HepG2 (cell line): ENCODE data around the gene LSM2. TPM values are rescaled to one million over a fixed set of nuclear protein-coding genes. Genes with fewer than 3 reads are reported as not detected.

Source experiments
- AGO2 ChIP-seq: fragments of 200-400 bp; formaldehyde crosslinking; optimal IDR thresholded peaks from 2 replicates; pipeline ENCODE3; 2017; ENCODE audit warnings: mild to moderate bottlenecking, low read depth, low read length, moderate library complexity
- BORCS8-MEF2B ChIP-seq: sonication (generic); formaldehyde crosslinking; IDR thresholded peaks from 2 replicates; pipeline ENCODE4 v1.8.0; 2022; ENCODE audit warnings: mild to moderate bottlenecking, missing genetic modification reagents
- E2F1 ChIP-seq: sonication (generic); formaldehyde crosslinking; IDR thresholded peaks from 2 replicates; pipeline ENCODE4 v1.5.0; 2020; ENCODE audit warnings: missing genetic modification reagents
- GLI4 ChIP-seq: sonication (generic); formaldehyde crosslinking; IDR thresholded peaks from 2 replicates; pipeline ENCODE4 v1.5.1; 2020; ENCODE audit warnings: missing genetic modification reagents, mild to moderate bottlenecking, moderate library complexity, borderline replicate concordance
- HDAC2 ChIP-seq: sonication (generic); formaldehyde crosslinking; IDR thresholded peaks from 2 replicates; pipeline ENCODE4 v1.4.0; 2020; ENCODE audit warnings: missing genetic modification reagents
- HDAC6 ChIP-seq: fragments of 200-600 bp; sonication (generic); IDR thresholded peaks from 2 replicates; pipeline ENCODE4 v1.7.0; 2017; ENCODE audit warnings: mild to moderate bottlenecking, antibody characterized with exemption, low read length, low read depth
- NFE2L1 ChIP-seq: sonication (generic); formaldehyde crosslinking; IDR thresholded peaks from 2 replicates; pipeline ENCODE4 v1.4.0; 2020; ENCODE audit warnings: missing genetic modification reagents, mild to moderate bottlenecking, borderline replicate concordance
- TEAD3 ChIP-seq: optimal IDR thresholded peaks from 2 replicates; pipeline ENCODE3; 2016; ENCODE audit warnings: borderline replicate concordance
- THAP7 ChIP-seq: sonication (generic); formaldehyde crosslinking; IDR thresholded peaks from 2 replicates; pipeline ENCODE4 v1.8.1; 2023; ENCODE audit warnings: mild to moderate bottlenecking, missing genetic modification reagents
- THYN1 ChIP-seq: sonication (generic); formaldehyde crosslinking; IDR thresholded peaks from 2 replicates; pipeline ENCODE4 v1.8.1; 2023; ENCODE audit warnings: low read depth, mild to moderate bottlenecking, moderate library complexity, missing genetic modification reagents, borderline replicate concordance
- ZBTB14 ChIP-seq: sonication (generic); formaldehyde crosslinking; IDR thresholded peaks from 2 replicates; pipeline ENCODE4 v1.4.0; 2020; ENCODE audit warnings: missing genetic modification reagents
- ZEB1 ChIP-seq: IDR thresholded peaks from 2 replicates; pipeline ENCODE4 v1.6.1; 2012; ENCODE audit warnings: mild to moderate bottlenecking, low read depth, inconsistent platforms; ENCODE audit not compliant: insufficient replicate concordance
- ZIK1 ChIP-seq: sonication (generic); formaldehyde crosslinking; IDR thresholded peaks from 2 replicates; pipeline ENCODE4 v1.5.0; 2020; ENCODE audit warnings: mild to moderate bottlenecking, low read depth, missing genetic modification reagents, borderline replicate concordance
- ZNF451 ChIP-seq: sonication (generic); formaldehyde crosslinking; IDR thresholded peaks from 2 replicates; pipeline ENCODE4 v1.5.0; 2020; ENCODE audit warnings: mild to moderate bottlenecking, missing genetic modification reagents
- ZNF550 ChIP-seq: sonication (generic); formaldehyde crosslinking; IDR thresholded peaks from 2 replicates; pipeline ENCODE4 v1.4.0; 2020; ENCODE audit warnings: mild to moderate bottlenecking, missing genetic modification reagents, borderline replicate concordance
- ZNF580 ChIP-seq: IDR thresholded peaks from 2 replicates; pipeline ENCODE4 v1.6.1; 2016; ENCODE audit warnings: low read depth, borderline replicate concordance
- ZNF816 ChIP-seq: sonication (generic); formaldehyde crosslinking; IDR thresholded peaks from 2 replicates; pipeline ENCODE4 v1.8.0; 2022; ENCODE audit warnings: missing genetic modification reagents, mild to moderate bottlenecking, borderline replicate concordance
- ZNF841 ChIP-seq: sonication (generic); formaldehyde crosslinking; IDR thresholded peaks from 2 replicates; pipeline ENCODE4 v1.8.1; 2023; ENCODE audit warnings: missing genetic modification reagents, borderline replicate concordance
- polyA plus RNA-seq, 8 experiments: library from polyadenylated mRNA; depleted of rRNA in 3 of 8; stranded (reverse) in 7 of 8; unstranded in 1 of 8; fragments of >200 nt; fragmentation: Illumina TruSeq in 4 of 8; extraction: Trizol in 4 of 8; gene quantifications; 2 replicates each; pipeline versions ENCODE4 v1.2.1 to v1.2.3, GENCODE V29; 2011 to 2016; ENCODE audit warnings: low read depth in 4 of 8, missing spikeins in 1 of 8, mixed read lengths in 1 of 8; ENCODE audit not compliant: insufficient read depth in 1 of 8
- total RNA-seq, 5 experiments: library from RNA; depleted of rRNA; stranded (reverse); fragments of >200 nt; fragmentation: Illumina TruSeq; extraction: Trizol; gene quantifications; 2 replicates each; pipeline ENCODE4 v1.2.3, GENCODE V29; 2016; ENCODE audit warnings: low read depth in 1 of 5
- TF ChIP-seq, protein P1 (sequence below): sonication (generic); formaldehyde crosslinking; IDR thresholded peaks from 2 replicates; pipeline ENCODE4 v1.9.0; 2021; ENCODE audit warnings: missing genetic modification reagents, borderline replicate concordance
- TF ChIP-seq, protein P2 (sequence below): sonication (generic); formaldehyde crosslinking; IDR thresholded peaks from 2 replicates; pipeline ENCODE4 v1.9.0; 2021; ENCODE audit warnings: missing genetic modification reagents, borderline replicate concordance

LSM2 gene
- total and polyA plus RNA-seq, 2 of the 13 experiments (the other 11 are each of a cell fraction or from before 2014, with no cell fraction given) = 69.4 to 90.5 TPM

- TF ChIP-seq ZNF550 (no peak), ZNF580 (CRISPR knock-in tag) (no peak; the same call in 1 of the 2 replicates), GLI4 (no peak), ZIK1 (CRISPR knock-in tag) (no peak), THYN1 (CRISPR knock-in tag) (no peak), TEAD3 (CRISPR knock-in tag) (no peak), THAP7 (CRISPR knock-in tag) (no peak), ZNF841 (CRISPR knock-in tag) (no peak), ZNF816 (CRISPR knock-in tag) (no peak), AGO2 (peak; percentile 72), HDAC6 (no peak), HDAC2 (0 out of 2 replicates have a peak, but pooled peaks have one; percentile 9), E2F1 (CRISPR knock-in tag) (no peak), ZEB1 (no peak), ZBTB14 (CRISPR knock-in tag) (peak; percentile 98), BORCS8-MEF2B (CRISPR knock-in tag) (no peak), NFE2L1 (CRISPR knock-in tag) (no peak), ZNF451 (CRISPR knock-in tag) (no peak)
- TF ChIP-seq, protein P1, sequence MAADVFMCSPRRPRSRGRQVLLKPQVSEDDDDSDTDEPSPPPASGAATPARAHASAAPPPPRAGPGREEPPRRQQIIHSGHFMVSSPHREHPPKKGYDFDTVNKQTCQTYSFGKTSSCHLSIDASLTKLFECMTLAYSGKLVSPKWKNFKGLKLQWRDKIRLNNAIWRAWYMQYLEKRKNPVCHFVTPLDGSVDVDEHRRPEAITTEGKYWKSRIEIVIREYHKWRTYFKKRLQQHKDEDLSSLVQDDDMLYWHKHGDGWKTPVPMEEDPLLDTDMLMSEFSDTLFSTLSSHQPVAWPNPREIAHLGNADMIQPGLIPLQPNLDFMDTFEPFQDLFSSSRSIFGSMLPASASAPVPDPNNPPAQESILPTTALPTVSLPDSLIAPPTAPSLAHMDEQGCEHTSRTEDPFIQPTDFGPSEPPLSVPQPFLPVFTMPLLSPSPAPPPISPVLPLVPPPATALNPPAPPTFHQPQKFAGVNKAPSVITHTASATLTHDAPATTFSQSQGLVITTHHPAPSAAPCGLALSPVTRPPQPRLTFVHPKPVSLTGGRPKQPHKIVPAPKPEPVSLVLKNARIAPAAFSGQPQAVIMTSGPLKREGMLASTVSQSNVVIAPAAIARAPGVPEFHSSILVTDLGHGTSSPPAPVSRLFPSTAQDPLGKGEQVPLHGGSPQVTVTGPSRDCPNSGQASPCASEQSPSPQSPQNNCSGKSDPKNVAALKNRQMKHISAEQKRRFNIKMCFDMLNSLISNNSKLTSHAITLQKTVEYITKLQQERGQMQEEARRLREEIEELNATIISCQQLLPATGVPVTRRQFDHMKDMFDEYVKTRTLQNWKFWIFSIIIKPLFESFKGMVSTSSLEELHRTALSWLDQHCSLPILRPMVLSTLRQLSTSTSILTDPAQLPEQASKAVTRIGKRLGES (CRISPR knock-in tag) = no peak
- TF ChIP-seq, protein P2, sequence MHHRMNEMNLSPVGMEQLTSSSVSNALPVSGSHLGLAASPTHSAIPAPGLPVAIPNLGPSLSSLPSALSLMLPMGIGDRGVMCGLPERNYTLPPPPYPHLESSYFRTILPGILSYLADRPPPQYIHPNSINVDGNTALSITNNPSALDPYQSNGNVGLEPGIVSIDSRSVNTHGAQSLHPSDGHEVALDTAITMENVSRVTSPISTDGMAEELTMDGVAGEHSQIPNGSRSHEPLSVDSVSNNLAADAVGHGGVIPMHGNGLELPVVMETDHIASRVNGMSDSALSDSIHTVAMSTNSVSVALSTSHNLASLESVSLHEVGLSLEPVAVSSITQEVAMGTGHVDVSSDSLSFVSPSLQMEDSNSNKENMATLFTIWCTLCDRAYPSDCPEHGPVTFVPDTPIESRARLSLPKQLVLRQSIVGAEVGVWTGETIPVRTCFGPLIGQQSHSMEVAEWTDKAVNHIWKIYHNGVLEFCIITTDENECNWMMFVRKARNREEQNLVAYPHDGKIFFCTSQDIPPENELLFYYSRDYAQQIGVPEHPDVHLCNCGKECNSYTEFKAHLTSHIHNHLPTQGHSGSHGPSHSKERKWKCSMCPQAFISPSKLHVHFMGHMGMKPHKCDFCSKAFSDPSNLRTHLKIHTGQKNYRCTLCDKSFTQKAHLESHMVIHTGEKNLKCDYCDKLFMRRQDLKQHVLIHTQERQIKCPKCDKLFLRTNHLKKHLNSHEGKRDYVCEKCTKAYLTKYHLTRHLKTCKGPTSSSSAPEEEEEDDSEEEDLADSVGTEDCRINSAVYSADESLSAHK (CRISPR knock-in tag) = no peak
Observed at GRCh38 chr6:31821301-31822035, 14.7 kb upstream of the LSM2 start (continued).
